Measurements from ENCODE around the gene PRDM11.
A peak's percentile ranks its signal among the peaks of the same experiment; 100 is the strongest.

- TF ChIP-seq CTCF (conservative IDR thresholded peaks at IDR 0.05) (no peak), ZFX (IDR thresholded peaks at IDR 0.05) (0 out of 2 replicates have a peak, but pooled peaks have one; percentile 10)
Observed at GRCh38 chr11:45259592-45259991, 113.2 kb downstream of the PRDM11 start.

All from C4-2B (cell line).